HL-60 (cell line): ENCODE measurements around the gene BSG.

Experiments
- DNase-seq, 2 experiments: peaks; one replicate each; pipeline ENCODE4 v3.0.0-alpha.2; 2010 to 2020; ENCODE audit warnings: low read depth in 1 of 2, low spot score in 1 of 2
- H3K27ac ChIP-seq: fragments of 250-450 bp; sonication (Bioruptor Pico); replicated peaks from 2 replicates; pipeline ENCODE4 v1.5.1; 2020; ENCODE audit warnings: mild to moderate bottlenecking, moderate library complexity
- H3K27me3 ChIP-seq: fragments of 250-450 bp; sonication (Bioruptor Pico); 2 replicates; pipeline ENCODE4 v1.5.1; 2021; ENCODE audit warnings: mild to moderate bottlenecking, moderate library complexity; ENCODE audit not compliant: insufficient read depth, poor library complexity, severe bottlenecking
- H3K4me3 ChIP-seq: replicated peaks from 2 replicates; pipeline ENCODE4 v1.5.1; 2011; ENCODE audit warnings: mild to moderate bottlenecking, control low read depth, low read length; ENCODE audit not compliant: insufficient read depth
- CTCF ChIP-seq: IDR thresholded peaks from one replicate; pipeline ENCODE4 v1.5.1; 2011; ENCODE audit warnings: low read length, control low read depth, inconsistent platforms; ENCODE audit not compliant: insufficient read depth
- GABPA ChIP-seq: IDR thresholded peaks from 2 replicates; pipeline ENCODE4 v1.6.1; 2012; ENCODE audit warnings: low read depth
- POLR2AphosphoS5 ChIP-seq: IDR thresholded peaks from 2 replicates; pipeline ENCODE4 v1.6.1; 2012; ENCODE audit warnings: low read depth
- REST ChIP-seq: IDR thresholded peaks from 2 replicates; pipeline ENCODE4 v1.6.1; 2012; ENCODE audit warnings: low read depth; ENCODE audit not compliant: insufficient replicate concordance
- SPI1 ChIP-seq: IDR thresholded peaks from 2 replicates; pipeline ENCODE4 v1.6.1; 2012; ENCODE audit warnings: low read depth, mild to moderate bottlenecking, borderline replicate concordance

BSG gene

GRCh38 chr19:590750-591098, 18.3 kb downstream of the BSG start:
- no peak overlapping the region for H3K27ac ChIP-seq
- no peak overlapping the region for H3K4me3 ChIP-seq
- H3K27me3 ChIP-seq = peaks cover 26% of the 10 kb centered on the region
- no peak for DNase-seq
- TF ChIP-seq CTCF (no peak), REST (no peak), SPI1 (no peak), GABPA (no peak), POLR2AphosphoS5 (no peak)

- DNase-seq = no peak
- H3K27ac ChIP-seq = no peak overlapping the region
- H3K27me3 ChIP-seq = peaks cover 26% of the 10 kb centered on the region
- H3K4me3 ChIP-seq = no peak overlapping the region
- TF ChIP-seq REST (peak; percentile 100), GABPA (no peak)
Observed at GRCh38 chr19:591099-591958, 18.9 kb downstream of the BSG start.

GRCh38 chr19:592101-592500, 19.7 kb downstream of the BSG start:
- peaks cover 26% of the 10 kb centered on the region for H3K27me3 ChIP-seq
- no peak for TF ChIP-seq POLR2AphosphoS5
- TF ChIP-seq REST = no peak
- no peak for TF ChIP-seq CTCF
- TF ChIP-seq SPI1 = no peak
- TF ChIP-seq GABPA = no peak

More at GRCh38 chr19:592101-592500, 19.7 kb downstream of the BSG start:
- H3K4me3 ChIP-seq = no peak overlapping the region
- DNase-seq = no peak
- no peak overlapping the region for H3K27ac ChIP-seq
